Gastroesophageal sphincter (tissue), 3 donors: ENCODE data around the gene ZBTB8B.

Experiments
- POLR2A ChIP-seq, 2 donors: fragments of 450-650 bp; IDR thresholded peaks; one replicate each; pipeline ENCODE4 v1.6.1; 2017; ENCODE audit warnings: antibody characterized with exemption in 2 of 2, mild to moderate bottlenecking in 2 of 2, moderate library complexity in 1 of 2
- POLR2AphosphoS5 ChIP-seq: sonication (generic); formaldehyde crosslinking; IDR thresholded peaks from one replicate; pipeline ENCODE4 v1.6.1; 2017; ENCODE audit warnings: antibody characterized with exemption
- TF ChIP-seq, protein P1 (sequence below), 4 experiments: fragments of 200-600 bp in 2 of 4; fragments of 450-650 bp in 2 of 4; sonication (generic) in 1 of 4; IDR thresholded peaks; one replicate each; pipeline ENCODE4 v1.5.1; 2017 to 2019; ENCODE audit warnings: antibody characterized with exemption in 4 of 4, mild to moderate bottlenecking in 2 of 4, moderate library complexity in 2 of 4

DNA sequence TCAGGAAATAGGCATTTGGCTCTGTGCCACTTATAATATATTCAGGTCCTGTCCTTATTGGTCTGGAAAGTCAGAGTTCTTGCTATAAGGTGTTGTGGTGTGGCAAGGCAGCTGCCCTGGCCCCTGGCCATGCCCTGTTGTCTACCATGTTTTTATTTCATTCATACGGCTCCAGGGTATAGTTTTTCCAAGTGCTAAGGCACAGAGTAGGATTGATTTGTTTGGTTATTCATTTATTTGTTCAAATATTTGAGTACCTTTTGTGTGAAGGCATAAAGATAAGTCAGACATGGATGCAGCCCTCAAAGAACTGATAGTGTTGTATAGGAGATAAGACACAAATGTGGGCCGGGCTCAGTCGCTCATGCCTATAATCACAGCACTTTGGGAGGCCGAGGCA, 10.1 kb downstream of the ZBTB8B start:
- TF ChIP-seq, protein P1, sequence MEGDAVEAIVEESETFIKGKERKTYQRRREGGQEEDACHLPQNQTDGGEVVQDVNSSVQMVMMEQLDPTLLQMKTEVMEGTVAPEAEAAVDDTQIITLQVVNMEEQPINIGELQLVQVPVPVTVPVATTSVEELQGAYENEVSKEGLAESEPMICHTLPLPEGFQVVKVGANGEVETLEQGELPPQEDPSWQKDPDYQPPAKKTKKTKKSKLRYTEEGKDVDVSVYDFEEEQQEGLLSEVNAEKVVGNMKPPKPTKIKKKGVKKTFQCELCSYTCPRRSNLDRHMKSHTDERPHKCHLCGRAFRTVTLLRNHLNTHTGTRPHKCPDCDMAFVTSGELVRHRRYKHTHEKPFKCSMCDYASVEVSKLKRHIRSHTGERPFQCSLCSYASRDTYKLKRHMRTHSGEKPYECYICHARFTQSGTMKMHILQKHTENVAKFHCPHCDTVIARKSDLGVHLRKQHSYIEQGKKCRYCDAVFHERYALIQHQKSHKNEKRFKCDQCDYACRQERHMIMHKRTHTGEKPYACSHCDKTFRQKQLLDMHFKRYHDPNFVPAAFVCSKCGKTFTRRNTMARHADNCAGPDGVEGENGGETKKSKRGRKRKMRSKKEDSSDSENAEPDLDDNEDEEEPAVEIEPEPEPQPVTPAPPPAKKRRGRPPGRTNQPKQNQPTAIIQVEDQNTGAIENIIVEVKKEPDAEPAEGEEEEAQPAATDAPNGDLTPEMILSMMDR (IDR thresholded peaks at IDR 0.05) = no peak
- TF ChIP-seq POLR2AphosphoS5 (no peak), POLR2A (IDR thresholded peaks at IDR 0.05) (no peak)
